Measurements from ENCODE around the gene POPDC3. TPM values are rescaled to one million over a fixed set of nuclear protein-coding genes. Genes with fewer than 3 reads are reported as not detected.
"Not testable (repeated sequence)": the region's sequence is repeated elsewhere in the genome, so short reads cannot be mapped to it uniquely, and the experiment has no call there.

The POPDC3 gene
- total RNA-seq, 1 donor from 2014 or later: 8.2 TPM

DNA sequence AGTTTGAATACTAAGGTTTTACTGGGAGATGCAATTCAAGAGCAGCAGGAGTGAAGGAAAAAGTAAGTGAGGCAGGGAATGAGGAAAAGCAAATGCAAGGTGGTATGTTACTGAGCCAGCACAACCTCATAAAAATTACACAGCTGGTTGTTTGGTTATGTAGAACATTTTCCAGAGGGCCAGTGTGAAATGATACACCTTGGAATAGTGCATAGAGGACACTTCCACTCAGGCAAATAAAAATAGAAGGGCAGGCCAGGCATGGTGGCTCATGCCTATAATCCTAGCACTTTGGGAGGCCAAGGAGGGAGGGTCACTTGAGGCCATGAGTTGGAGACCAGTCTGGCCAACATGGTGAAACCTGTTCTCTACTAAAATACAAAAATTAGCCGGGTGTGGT is 43.4 kb upstream of the POPDC3 start:
- Histone ChIP-seq H3K27ac (no peak overlapping the region), H3K4me3 (no peak overlapping the region), H3K4me1 (no peaks in the 10 kb centered on the region), H3K4me2 (no peak overlapping the region), H3F3A (ENCODE audit: low read depth) (no peaks in the 10 kb centered on the region), H3K9ac (no peak overlapping the region), H3K27me3 (no peaks in the 10 kb centered on the region), H2AFZ (replicated peaks) (no peak overlapping the region), H3K36me3 (no peaks in the 10 kb centered on the region), H3K79me2 (ENCODE audit: low read depth) (no peaks in the 10 kb centered on the region), H4K20me1 (ENCODE audit: low read depth) (no peaks in the 10 kb centered on the region), H3K9me3 (ENCODE audit: low read depth) (no peaks in the 10 kb centered on the region)
- Mint-ChIP-seq H3K27me3 (ENCODE audit: insufficient read depth, low read depth) (peaks cover 2% of the 10 kb centered on the region), H3K4me1 (no peaks in the 10 kb centered on the region), H3K27ac (no peak overlapping the region), H3K36me3 (no peaks in the 10 kb centered on the region), H3K4me3 (no peak overlapping the region), H3K9me3 (no peaks in the 10 kb centered on the region)
- TF ChIP-seq EZH2phosphoT487 (IDR thresholded peaks at IDR 0.05): no peak
- TF ChIP-seq EZH2 (IDR thresholded peaks at IDR 0.05): no peak
- DNase-seq (ENCODE audit: low spot score): no peak

DNA sequence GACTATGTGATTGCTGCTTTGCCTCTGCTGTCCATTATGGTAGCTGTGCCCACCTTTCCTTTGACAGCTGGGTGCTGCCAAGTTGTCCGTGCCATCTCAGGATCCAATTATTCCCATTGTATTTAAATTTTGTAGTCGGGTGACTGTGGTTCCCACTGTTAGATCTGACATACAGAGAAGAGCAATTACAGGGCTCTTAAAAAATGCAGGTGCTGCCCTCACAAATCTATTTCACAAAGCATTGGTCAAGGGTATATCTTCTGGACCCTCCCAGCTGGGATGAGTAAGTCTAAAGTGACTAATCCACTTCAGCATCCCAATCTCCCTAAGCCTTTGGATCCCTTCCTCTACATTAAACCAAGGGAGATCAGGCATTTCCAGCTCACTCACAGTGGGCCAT is 41.4 kb upstream of the POPDC3 start:
- not testable (repeated sequence) for H3K4me3 Mint-ChIP-seq; H3K9me3 ChIP-seq (ENCODE audit: low read depth); H3K27ac Mint-ChIP-seq; H3K9me3 Mint-ChIP-seq; H3K36me3 ChIP-seq; H3K9ac ChIP-seq; H3K79me2 ChIP-seq (ENCODE audit: low read depth); H3K4me2 ChIP-seq; H3K4me1 Mint-ChIP-seq; H2AFZ ChIP-seq (replicated peaks); H3F3A ChIP-seq (ENCODE audit: low read depth); H3K4me1 ChIP-seq; H3K27me3 ChIP-seq; H3K27me3 Mint-ChIP-seq (ENCODE audit: insufficient read depth, low read depth); H4K20me1 ChIP-seq (ENCODE audit: low read depth); DNase-seq (ENCODE audit: low spot score); H3K4me3 ChIP-seq; H3K36me3 Mint-ChIP-seq; H3K27ac ChIP-seq

DNA sequence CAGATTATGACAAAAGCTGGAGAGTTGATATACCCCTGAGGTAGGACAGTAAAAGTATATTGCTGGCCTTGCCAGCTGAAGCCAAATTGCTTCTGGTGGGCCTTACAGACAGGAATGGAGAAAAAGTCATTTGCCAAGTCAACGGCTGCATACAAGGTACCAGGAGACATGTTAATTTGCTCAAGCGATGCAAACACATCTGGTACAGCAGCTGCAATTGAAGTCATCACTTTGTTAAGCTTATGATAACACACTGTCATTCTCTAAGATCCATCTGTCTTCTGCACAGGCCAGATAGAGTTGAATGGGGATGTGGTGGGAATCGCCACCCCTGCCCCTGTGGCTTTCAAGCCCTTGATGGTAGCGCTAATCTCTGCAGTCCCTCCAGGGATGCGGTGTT is 40.4 kb upstream of the POPDC3 start:
- Mint-ChIP-seq H3K4me1 (no peaks in the 10 kb centered on the region), H3K27ac (no peak overlapping the region), H3K36me3 (no peaks in the 10 kb centered on the region)

DNA sequence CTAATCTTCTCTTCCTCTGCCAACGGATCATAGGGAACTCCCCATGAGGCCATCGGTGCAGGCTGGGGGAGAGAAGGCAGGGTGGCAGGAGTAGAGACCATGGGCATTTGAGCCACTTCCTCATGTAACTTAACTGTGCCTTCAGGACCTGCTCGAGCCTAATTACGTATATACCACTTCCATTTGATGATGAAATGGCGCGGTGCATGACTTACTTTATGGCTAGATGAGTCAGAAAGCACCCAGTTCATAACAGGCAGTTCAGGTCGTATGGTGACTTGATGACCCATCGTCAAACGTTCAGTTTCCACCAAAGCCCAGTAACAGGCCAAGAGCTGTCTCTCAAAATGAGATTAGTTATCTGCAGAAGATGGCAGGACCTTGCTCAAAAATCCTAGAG is 39.4 kb upstream of the POPDC3 start:
- not testable (repeated sequence) for H3K4me1 Mint-ChIP-seq; H3K4me1 ChIP-seq; H3K27me3 Mint-ChIP-seq (ENCODE audit: insufficient read depth, low read depth); H3K79me2 ChIP-seq (ENCODE audit: low read depth); H2AFZ ChIP-seq (replicated peaks); H3K27ac ChIP-seq; DNase-seq (ENCODE audit: low spot score); H3K4me3 ChIP-seq; H3K36me3 ChIP-seq; H3K4me3 Mint-ChIP-seq; H3K9me3 ChIP-seq (ENCODE audit: low read depth); H3F3A ChIP-seq (ENCODE audit: low read depth); H3K4me2 ChIP-seq; H3K9ac ChIP-seq; H3K27ac Mint-ChIP-seq; H3K9me3 Mint-ChIP-seq; H3K36me3 Mint-ChIP-seq; H3K27me3 ChIP-seq; H4K20me1 ChIP-seq (ENCODE audit: low read depth)

More for the DNA sequence above, 40.4 kb upstream of the POPDC3 start:
- H3K4me2 ChIP-seq: no peak overlapping the region
- H3K9ac ChIP-seq: no peak overlapping the region
- Mint-ChIP-seq H3K4me3 (no peak overlapping the region), H3K9me3 (no peaks in the 10 kb centered on the region), H3K27me3 (ENCODE audit: insufficient read depth, low read depth) (no peaks in the 10 kb centered on the region)
- no peak overlapping the region for H3K27ac ChIP-seq
- H3K4me1 ChIP-seq: no peaks in the 10 kb centered on the region
- no peaks in the 10 kb centered on the region for H3K9me3 ChIP-seq (ENCODE audit: low read depth)
- TF ChIP-seq, protein P1, sequence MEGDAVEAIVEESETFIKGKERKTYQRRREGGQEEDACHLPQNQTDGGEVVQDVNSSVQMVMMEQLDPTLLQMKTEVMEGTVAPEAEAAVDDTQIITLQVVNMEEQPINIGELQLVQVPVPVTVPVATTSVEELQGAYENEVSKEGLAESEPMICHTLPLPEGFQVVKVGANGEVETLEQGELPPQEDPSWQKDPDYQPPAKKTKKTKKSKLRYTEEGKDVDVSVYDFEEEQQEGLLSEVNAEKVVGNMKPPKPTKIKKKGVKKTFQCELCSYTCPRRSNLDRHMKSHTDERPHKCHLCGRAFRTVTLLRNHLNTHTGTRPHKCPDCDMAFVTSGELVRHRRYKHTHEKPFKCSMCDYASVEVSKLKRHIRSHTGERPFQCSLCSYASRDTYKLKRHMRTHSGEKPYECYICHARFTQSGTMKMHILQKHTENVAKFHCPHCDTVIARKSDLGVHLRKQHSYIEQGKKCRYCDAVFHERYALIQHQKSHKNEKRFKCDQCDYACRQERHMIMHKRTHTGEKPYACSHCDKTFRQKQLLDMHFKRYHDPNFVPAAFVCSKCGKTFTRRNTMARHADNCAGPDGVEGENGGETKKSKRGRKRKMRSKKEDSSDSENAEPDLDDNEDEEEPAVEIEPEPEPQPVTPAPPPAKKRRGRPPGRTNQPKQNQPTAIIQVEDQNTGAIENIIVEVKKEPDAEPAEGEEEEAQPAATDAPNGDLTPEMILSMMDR (IDR thresholded peaks at IDR 0.05): no peak
- no peak overlapping the region for H2AFZ ChIP-seq (replicated peaks)
- no peak overlapping the region for H3K4me3 ChIP-seq
- DNase-seq (ENCODE audit: low spot score): no peak
- no peaks in the 10 kb centered on the region for H3K79me2 ChIP-seq (ENCODE audit: low read depth)
- H3K27me3 ChIP-seq: no peaks in the 10 kb centered on the region
- H3F3A ChIP-seq (ENCODE audit: low read depth): no peaks in the 10 kb centered on the region
- H3K36me3 ChIP-seq: no peaks in the 10 kb centered on the region
- no peaks in the 10 kb centered on the region for H4K20me1 ChIP-seq (ENCODE audit: low read depth)

DNA sequence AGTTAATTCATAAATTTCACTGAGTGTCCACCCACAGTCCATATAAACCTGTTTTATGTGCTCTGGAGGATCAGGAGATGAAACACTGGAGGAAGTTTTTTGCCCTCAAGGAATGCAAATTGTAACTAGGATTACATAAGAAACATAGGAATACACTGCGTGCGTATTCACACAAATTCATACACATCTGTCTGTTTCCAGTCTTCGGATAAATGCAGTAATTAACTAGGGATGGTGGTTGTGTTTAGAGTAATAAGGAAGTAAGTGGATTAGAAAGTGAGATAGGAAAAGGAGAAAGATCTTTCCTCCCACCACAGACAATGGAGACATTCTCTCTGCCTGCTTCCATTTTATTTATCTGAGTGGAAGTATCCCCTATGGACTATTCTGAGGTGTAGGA is 35.7 kb upstream of the POPDC3 start:
- Mint-ChIP-seq H3K27ac (no peak overlapping the region), H3K27me3 (ENCODE audit: insufficient read depth, low read depth) (no peaks in the 10 kb centered on the region), H3K36me3 (no peaks in the 10 kb centered on the region), H3K4me1 (no peaks in the 10 kb centered on the region), H3K4me3 (no peak overlapping the region), H3K9me3 (no peaks in the 10 kb centered on the region)
- Histone ChIP-seq H3K36me3 (no peaks in the 10 kb centered on the region), H3K4me1 (no peaks in the 10 kb centered on the region), H2AFZ (replicated peaks) (no peak overlapping the region), H3K79me2 (ENCODE audit: low read depth) (no peaks in the 10 kb centered on the region), H4K20me1 (ENCODE audit: low read depth) (no peaks in the 10 kb centered on the region), H3K27ac (no peak overlapping the region), H3F3A (ENCODE audit: low read depth) (no peaks in the 10 kb centered on the region), H3K9me3 (ENCODE audit: low read depth) (no peaks in the 10 kb centered on the region), H3K9ac (no peak overlapping the region), H3K4me2 (no peak overlapping the region), H3K27me3 (no peaks in the 10 kb centered on the region), H3K4me3 (no peak overlapping the region)
- no peak for TF ChIP-seq EZH2phosphoT487 (IDR thresholded peaks at IDR 0.05)
- no peak for TF ChIP-seq EZH2 (IDR thresholded peaks at IDR 0.05)
- TF ChIP-seq, protein P1 (IDR thresholded peaks at IDR 0.05): no peak
- no peak for DNase-seq (ENCODE audit: low spot score)

All from neural progenitor cell (in vitro differentiated cells).